Measurements from ENCODE around the gene NPW. TPM values are rescaled to one million over a fixed set of nuclear protein-coding genes. Genes with fewer than 3 reads are reported as not detected.

NPW gene
- total and polyA plus RNA-seq, 11 donors, result 0.19 to 0.69 TPM; not detected in 9

- H3K36me3 ChIP-seq, result peaks cover 0 to 94% (median 84%) of the 10 kb centered on the region in 9 donors
- no peaks in the 10 kb centered on the region for H3K9me3 ChIP-seq
- H3K4me3 ChIP-seq, result no peak overlapping the region
- no peaks in the 10 kb centered on the region for H3K4me1 ChIP-seq
- TF ChIP-seq, protein P1, sequence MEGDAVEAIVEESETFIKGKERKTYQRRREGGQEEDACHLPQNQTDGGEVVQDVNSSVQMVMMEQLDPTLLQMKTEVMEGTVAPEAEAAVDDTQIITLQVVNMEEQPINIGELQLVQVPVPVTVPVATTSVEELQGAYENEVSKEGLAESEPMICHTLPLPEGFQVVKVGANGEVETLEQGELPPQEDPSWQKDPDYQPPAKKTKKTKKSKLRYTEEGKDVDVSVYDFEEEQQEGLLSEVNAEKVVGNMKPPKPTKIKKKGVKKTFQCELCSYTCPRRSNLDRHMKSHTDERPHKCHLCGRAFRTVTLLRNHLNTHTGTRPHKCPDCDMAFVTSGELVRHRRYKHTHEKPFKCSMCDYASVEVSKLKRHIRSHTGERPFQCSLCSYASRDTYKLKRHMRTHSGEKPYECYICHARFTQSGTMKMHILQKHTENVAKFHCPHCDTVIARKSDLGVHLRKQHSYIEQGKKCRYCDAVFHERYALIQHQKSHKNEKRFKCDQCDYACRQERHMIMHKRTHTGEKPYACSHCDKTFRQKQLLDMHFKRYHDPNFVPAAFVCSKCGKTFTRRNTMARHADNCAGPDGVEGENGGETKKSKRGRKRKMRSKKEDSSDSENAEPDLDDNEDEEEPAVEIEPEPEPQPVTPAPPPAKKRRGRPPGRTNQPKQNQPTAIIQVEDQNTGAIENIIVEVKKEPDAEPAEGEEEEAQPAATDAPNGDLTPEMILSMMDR (IDR thresholded peaks at IDR 0.05), result no peak
- TF ChIP-seq POLR2A (IDR thresholded peaks at IDR 0.05), result no peak
- intact Hi-C loops (cut with DNase I), result loop anchor here in 1 of 10 donors (1.0 kb wide), 1 partner anchor 16 kb away; no protein-coding TSS in a partner anchor
- DNase-seq (no peak), ATAC-seq (no peak)
- WGBS, 4 donors, result 94 to 97% (median 95%) methylated on average over 6 to 16 of the region's 16 CpGs
- H3K27me3 ChIP-seq, result no peaks in the 10 kb centered on the region
- no peak overlapping the region for H3K27ac ChIP-seq
Observed at GRCh38 chr16:2064368-2064945, 44.9 kb downstream of the NPW start.

DNA sequence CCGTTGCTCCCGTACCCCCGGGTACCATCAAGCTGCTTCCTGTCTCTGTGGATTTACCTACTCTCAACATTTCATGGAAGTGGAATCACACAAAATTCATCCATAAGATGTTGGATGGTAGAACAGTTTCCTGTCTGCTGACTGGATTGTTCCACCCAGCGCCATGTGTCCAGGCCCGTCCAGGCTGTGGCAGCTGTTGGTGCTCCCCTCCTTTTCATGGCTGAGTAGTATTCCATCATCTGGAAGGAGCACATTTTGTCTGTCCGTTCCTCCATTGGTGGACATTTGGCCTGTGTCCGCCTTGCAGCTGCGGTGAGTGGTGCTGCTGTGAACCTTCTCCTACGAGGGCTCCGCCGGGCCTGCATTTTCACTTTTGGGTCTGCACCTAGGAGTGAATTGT lies 46.6 kb downstream of the NPW start:
- WGBS, 4 donors, result 97 to 98% (median 97%) methylated on average over 11 of the region's 11 CpGs
- DNase-seq (no peak), ATAC-seq (no peak)
- no peaks in the 10 kb centered on the region for H3K9me3 ChIP-seq
- no peak overlapping the region for H3K27ac ChIP-seq
- H3K27me3 ChIP-seq, result no peaks in the 10 kb centered on the region
- H3K36me3 ChIP-seq, result peaks cover 0 to 92% (median 81%) of the 10 kb centered on the region in 9 donors
- no peaks in the 10 kb centered on the region for H3K4me1 ChIP-seq
- intact Hi-C loops (cut with DNase I), result no loop called here
- no peak for TF ChIP-seq POLR2A (IDR thresholded peaks at IDR 0.05)
- TF ChIP-seq, protein P1 (IDR thresholded peaks at IDR 0.05), result no peak
- no peak overlapping the region for H3K4me3 ChIP-seq

Other genes with a start within 250 kb of the NPW start
Only the 30 nearest of the 34 such genes appear.
- gene SPSB3, start 237.2 kb upstream of the NPW start, total RNA-seq, result 100 to 1,000 TPM in 1 of 9 donors, 10 to 100 TPM in 8; 25.8 to 100 (median 31.8) TPM
- 10 to 100 TPM; 44.5 to 52.0 TPM for gene SPSB3, start 237.2 kb upstream of the NPW start, polyA plus RNA-seq
- gene NUBP2, start 236.8 kb upstream of the NPW start, total RNA-seq, result 10 to 100 TPM; 26.7 to 81.9 (median 30.1) TPM
- 10 to 100 TPM; 41.2 to 63.1 TPM for gene NUBP2, start 236.8 kb upstream of the NPW start, polyA plus RNA-seq
- under 1 TPM in 2 of 9 donors, not detected in 7; 0.12 to 0.38 TPM for gene IGFALS, start 226.1 kb upstream of the NPW start, total RNA-seq
- under 1 TPM in 1 of 2 donors, not detected in 1; 0.23 TPM for gene IGFALS, start 226.1 kb upstream of the NPW start, polyA plus RNA-seq
- 100 to 1,000 TPM; 111 to 358 (median 165) TPM for gene HAGH, start 193.0 kb upstream of the NPW start, total RNA-seq
- 100 to 1,000 TPM; 155 to 226 TPM for gene HAGH, start 193.0 kb upstream of the NPW start, polyA plus RNA-seq
- 10 to 100 TPM; 19.2 to 83.8 (median 28.4) TPM for gene FAHD1, start 192.6 kb upstream of the NPW start, total RNA-seq
- 10 to 100 TPM; 46.8 to 47.4 TPM for gene FAHD1, start 192.6 kb upstream of the NPW start, polyA plus RNA-seq
- not detected for gene MEIOB, start 147.6 kb upstream of the NPW start, total RNA-seq
- not detected for gene MEIOB, start 147.6 kb upstream of the NPW start, polyA plus RNA-seq
- gene HS3ST6, start 101.4 kb upstream of the NPW start, total RNA-seq, result not detected
- not detected for gene HS3ST6, start 101.4 kb upstream of the NPW start, polyA plus RNA-seq
- 10 to 100 TPM; 12.4 to 49.2 (median 31.1) TPM for gene MSRB1, start 76.6 kb upstream of the NPW start, total RNA-seq
- 10 to 100 TPM; 48.4 to 70.2 TPM for gene MSRB1, start 76.6 kb upstream of the NPW start, polyA plus RNA-seq
- gene RPL3L, start 65.1 kb upstream of the NPW start, total RNA-seq, result 100 to 1,000 TPM; 117 to 279 (median 216) TPM
- gene RPL3L, start 65.1 kb upstream of the NPW start, polyA plus RNA-seq, result 100 to 1,000 TPM in 1 of 2 donors, 10 to 100 TPM in 1; 86.5 to 180 TPM
- gene NDUFB10, start 60.2 kb upstream of the NPW start, total RNA-seq, result 1,000 to 10,000 TPM in 2 of 9 donors, 100 to 1,000 TPM in 7; 316 to 1,519 (median 542) TPM
- gene NDUFB10, start 60.2 kb upstream of the NPW start, polyA plus RNA-seq, result 1,000 to 10,000 TPM in 1 of 2 donors, 100 to 1,000 TPM in 1; 732 to 1,618 TPM
- 1,000 to 10,000 TPM in 4 of 9 donors, 100 to 1,000 TPM in 5; 673 to 1,554 (median 968) TPM for gene RPS2, start 55.0 kb upstream of the NPW start, total RNA-seq
- 1,000 to 10,000 TPM; 1,419 to 2,484 TPM for gene RPS2, start 55.0 kb upstream of the NPW start, polyA plus RNA-seq
- not detected for gene RNF151, start 52.9 kb upstream of the NPW start, total RNA-seq
- not detected for gene RNF151, start 52.9 kb upstream of the NPW start, polyA plus RNA-seq
- gene TBL3, start 47.7 kb upstream of the NPW start, total RNA-seq, result 10 to 100 TPM; 19.3 to 68.7 (median 21.5) TPM
- gene TBL3, start 47.7 kb upstream of the NPW start, polyA plus RNA-seq, result 10 to 100 TPM; 57.9 to 59.5 TPM
- not detected for gene NOXO1, start 38.3 kb upstream of the NPW start, total RNA-seq
- under 1 TPM; 0.06 to 0.15 TPM for gene NOXO1, start 38.3 kb upstream of the NPW start, polyA plus RNA-seq
- 10 to 100 TPM; 18.0 to 29.9 (median 23.5) TPM for gene GFER, start 35.6 kb upstream of the NPW start, total RNA-seq
- 10 to 100 TPM; 36.6 to 51.1 TPM for gene GFER, start 35.6 kb upstream of the NPW start, polyA plus RNA-seq
- gene SYNGR3, start 29.8 kb upstream of the NPW start, total RNA-seq, result 1 to 10 TPM in 3 of 9 donors, under 1 TPM in 6; 0.19 to 1.3 (median 0.86) TPM
- gene SYNGR3, start 29.8 kb upstream of the NPW start, polyA plus RNA-seq, result 1 to 10 TPM in 1 of 2 donors, under 1 TPM in 1; 0.53 to 2.7 TPM
- 10 to 100 TPM; 10.9 to 47.4 (median 17.0) TPM for gene ZNF598, start 10.0 kb upstream of the NPW start, total RNA-seq
- gene ZNF598, start 10.0 kb upstream of the NPW start, polyA plus RNA-seq, result 10 to 100 TPM in 1 of 2 donors, 1 to 10 TPM in 1; 9.4 to 33.8 TPM
- 100 to 1,000 TPM; 124 to 496 (median 227) TPM for gene NHERF2, start 7.1 kb downstream of the NPW start, total RNA-seq
- gene NHERF2, start 7.1 kb downstream of the NPW start, polyA plus RNA-seq, result 100 to 1,000 TPM; 213 to 396 TPM
- 10 to 100 TPM in 7 of 9 donors, 1 to 10 TPM in 2; 9.0 to 25.0 (median 11.7) TPM for gene NTHL1, start 28.0 kb downstream of the NPW start, total RNA-seq
- 10 to 100 TPM; 13.1 to 32.3 TPM for gene NTHL1, start 28.0 kb downstream of the NPW start, polyA plus RNA-seq
- gene TSC2, start 28.2 kb downstream of the NPW start, total RNA-seq, result 10 to 100 TPM; 48.4 to 94.5 (median 70.4) TPM
- 10 to 100 TPM; 33.3 to 44.8 TPM for gene TSC2, start 28.2 kb downstream of the NPW start, polyA plus RNA-seq
- gene PKD1, start 116.1 kb downstream of the NPW start, total RNA-seq, result 100 to 1,000 TPM in 6 of 9 donors, 10 to 100 TPM in 3; 64.9 to 441 (median 110) TPM
- 100 to 1,000 TPM in 1 of 2 donors, 10 to 100 TPM in 1; 90.6 to 105 TPM for gene PKD1, start 116.1 kb downstream of the NPW start, polyA plus RNA-seq
- 1 to 10 TPM in 4 of 9 donors, under 1 TPM in 5; 0.36 to 5.0 (median 0.75) TPM for gene RAB26, start 128.8 kb downstream of the NPW start, total RNA-seq
- gene RAB26, start 128.8 kb downstream of the NPW start, polyA plus RNA-seq, result 1 to 10 TPM in 1 of 2 donors, under 1 TPM in 1; 0.28 to 3.3 TPM
- gene TRAF7, start 136.0 kb downstream of the NPW start, total RNA-seq, result 10 to 100 TPM; 20.2 to 40.2 (median 27.0) TPM
- gene TRAF7, start 136.0 kb downstream of the NPW start, polyA plus RNA-seq, result 10 to 100 TPM; 12.2 to 39.5 TPM
- 1 to 10 TPM in 8 of 9 donors, under 1 TPM in 1; 0.77 to 7.0 (median 2.1) TPM for gene CASKIN1, start 176.8 kb downstream of the NPW start, total RNA-seq
- gene CASKIN1, start 176.8 kb downstream of the NPW start, polyA plus RNA-seq, result 1 to 10 TPM in 1 of 2 donors, under 1 TPM in 1; 0.37 to 4.0 TPM
- gene MLST8, start 185.7 kb downstream of the NPW start, total RNA-seq, result 10 to 100 TPM; 19.8 to 49.0 (median 22.8) TPM
- 10 to 100 TPM; 28.5 to 42.3 TPM for gene MLST8, start 185.7 kb downstream of the NPW start, polyA plus RNA-seq
- 10 to 100 TPM in 2 of 9 donors, 1 to 10 TPM in 7; 1.7 to 11.7 (median 5.5) TPM for gene BRICD5, start 191.1 kb downstream of the NPW start, total RNA-seq
- gene BRICD5, start 191.1 kb downstream of the NPW start, polyA plus RNA-seq, result 1 to 10 TPM; 3.8 to 7.6 TPM
- gene PGP, start 195.1 kb downstream of the NPW start, total RNA-seq, result 10 to 100 TPM; 19.6 to 44.0 (median 33.8) TPM
- 10 to 100 TPM; 24.6 to 31.7 TPM for gene PGP, start 195.1 kb downstream of the NPW start, polyA plus RNA-seq
- 10 to 100 TPM in 8 of 9 donors, 1 to 10 TPM in 1; 8.4 to 27.3 (median 12.7) TPM for gene E4F1, start 203.8 kb downstream of the NPW start, total RNA-seq
- gene E4F1, start 203.8 kb downstream of the NPW start, polyA plus RNA-seq, result 10 to 100 TPM; 17.3 to 20.4 TPM
- under 1 TPM in 7 of 9 donors, not detected in 2; 0.12 to 0.51 (median 0.34) TPM for gene DNASE1L2, start 216.7 kb downstream of the NPW start, total RNA-seq
- under 1 TPM; 0.18 to 0.50 TPM for gene DNASE1L2, start 216.7 kb downstream of the NPW start, polyA plus RNA-seq
- gene ECI1, start 231.8 kb downstream of the NPW start, total RNA-seq, result 100 to 1,000 TPM in 8 of 9 donors, 10 to 100 TPM in 1; 84.6 to 178 (median 142) TPM
- gene ECI1, start 231.8 kb downstream of the NPW start, polyA plus RNA-seq, result 100 to 1,000 TPM; 146 to 340 TPM

All from heart left ventricle (tissue), 16 donors.